ENCODE results near the gene SEMA4A.
A peak's percentile ranks its signal among the peaks of the same experiment; 100 is the strongest.

SEMA4A gene

GRCh38 chr1:156140879-156141707 is 12.3 kb upstream of the SEMA4A start:
- TF ChIP-seq SIN3A (IDR thresholded peaks at IDR 0.05; ENCODE audit: borderline replicate concordance, insufficient read depth, low read length) = no peak
- peak; percentile 30; the same call in 1 of the 2 replicates for TF ChIP-seq POLR2AphosphoS5 (IDR thresholded peaks at IDR 0.05; ENCODE audit: low read depth, low read length)

GRCh38 chr1:156143765-156144489 is 9.5 kb upstream of the SEMA4A start:
- TF ChIP-seq POLR2AphosphoS5 (IDR thresholded peaks at IDR 0.05; ENCODE audit: low read depth, low read length) (no peak), TAF1 (IDR thresholded peaks at IDR 0.05; ENCODE audit: borderline replicate concordance, insufficient read depth, low read length) (no peak), FOXP2 (optimal IDR thresholded peaks at IDR 0.05; ENCODE audit: borderline replicate concordance, extremely low read depth, extremely low read length, insufficient read depth) (no peak), SIN3A (IDR thresholded peaks at IDR 0.05; ENCODE audit: borderline replicate concordance, insufficient read depth, low read length) (no peak), REST (IDR thresholded peaks at IDR 0.05; ENCODE audit: insufficient read depth in 1 of 2, low read depth in 2 of 2, low read length in 2 of 2) (no peak)

GRCh38 chr1:156144742-156145141 is 8.6 kb upstream of the SEMA4A start:
- TF ChIP-seq FOXP2 (optimal IDR thresholded peaks at IDR 0.05; ENCODE audit: borderline replicate concordance, extremely low read depth, extremely low read length, insufficient read depth) (no peak), SIN3A (IDR thresholded peaks at IDR 0.05; ENCODE audit: borderline replicate concordance, insufficient read depth, low read length) (no peak), POLR2AphosphoS5 (IDR thresholded peaks at IDR 0.05; ENCODE audit: low read depth, low read length) (no peak), TAF1 (IDR thresholded peaks at IDR 0.05; ENCODE audit: borderline replicate concordance, insufficient read depth, low read length) (no peak), REST (IDR thresholded peaks at IDR 0.05; ENCODE audit: insufficient read depth in 1 of 2, low read depth in 2 of 2, low read length in 2 of 2) (no peak)

GRCh38 chr1:156145650-156146019 is 7.8 kb upstream of the SEMA4A start:
- TF ChIP-seq SIN3A (IDR thresholded peaks at IDR 0.05; ENCODE audit: borderline replicate concordance, insufficient read depth, low read length) (no peak), POLR2AphosphoS5 (IDR thresholded peaks at IDR 0.05; ENCODE audit: low read depth, low read length) (no peak), FOXP2 (optimal IDR thresholded peaks at IDR 0.05; ENCODE audit: borderline replicate concordance, extremely low read depth, extremely low read length, insufficient read depth) (no peak), REST (IDR thresholded peaks at IDR 0.05; ENCODE audit: insufficient read depth in 1 of 2, low read depth in 2 of 2, low read length in 2 of 2) (no peak), TAF1 (IDR thresholded peaks at IDR 0.05; ENCODE audit: borderline replicate concordance, insufficient read depth, low read length) (no peak)

GRCh38 chr1:156146020-156146768 is 7.2 kb upstream of the SEMA4A start:
- TF ChIP-seq TAF1 (IDR thresholded peaks at IDR 0.05; ENCODE audit: borderline replicate concordance, insufficient read depth, low read length) = peak; percentile 42; the same call in 1 of the 2 replicates
- no peak for TF ChIP-seq POLR2AphosphoS5 (IDR thresholded peaks at IDR 0.05; ENCODE audit: low read depth, low read length)

Measured in PFSK-1 (cell line).